Measurements from ENCODE around the gene ARID5A. TPM values are rescaled to one million over a fixed set of nuclear protein-coding genes. Genes with fewer than 3 reads are reported as not detected.

Gene ARID5A, protein sequence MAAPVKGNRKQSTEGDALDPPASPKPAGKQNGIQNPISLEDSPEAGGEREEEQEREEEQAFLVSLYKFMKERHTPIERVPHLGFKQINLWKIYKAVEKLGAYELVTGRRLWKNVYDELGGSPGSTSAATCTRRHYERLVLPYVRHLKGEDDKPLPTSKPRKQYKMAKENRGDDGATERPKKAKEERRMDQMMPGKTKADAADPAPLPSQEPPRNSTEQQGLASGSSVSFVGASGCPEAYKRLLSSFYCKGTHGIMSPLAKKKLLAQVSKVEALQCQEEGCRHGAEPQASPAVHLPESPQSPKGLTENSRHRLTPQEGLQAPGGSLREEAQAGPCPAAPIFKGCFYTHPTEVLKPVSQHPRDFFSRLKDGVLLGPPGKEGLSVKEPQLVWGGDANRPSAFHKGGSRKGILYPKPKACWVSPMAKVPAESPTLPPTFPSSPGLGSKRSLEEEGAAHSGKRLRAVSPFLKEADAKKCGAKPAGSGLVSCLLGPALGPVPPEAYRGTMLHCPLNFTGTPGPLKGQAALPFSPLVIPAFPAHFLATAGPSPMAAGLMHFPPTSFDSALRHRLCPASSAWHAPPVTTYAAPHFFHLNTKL
- total RNA-seq, result 10 to 100 TPM; 12.6 to 26.0 (median 22.1) TPM

DNA sequence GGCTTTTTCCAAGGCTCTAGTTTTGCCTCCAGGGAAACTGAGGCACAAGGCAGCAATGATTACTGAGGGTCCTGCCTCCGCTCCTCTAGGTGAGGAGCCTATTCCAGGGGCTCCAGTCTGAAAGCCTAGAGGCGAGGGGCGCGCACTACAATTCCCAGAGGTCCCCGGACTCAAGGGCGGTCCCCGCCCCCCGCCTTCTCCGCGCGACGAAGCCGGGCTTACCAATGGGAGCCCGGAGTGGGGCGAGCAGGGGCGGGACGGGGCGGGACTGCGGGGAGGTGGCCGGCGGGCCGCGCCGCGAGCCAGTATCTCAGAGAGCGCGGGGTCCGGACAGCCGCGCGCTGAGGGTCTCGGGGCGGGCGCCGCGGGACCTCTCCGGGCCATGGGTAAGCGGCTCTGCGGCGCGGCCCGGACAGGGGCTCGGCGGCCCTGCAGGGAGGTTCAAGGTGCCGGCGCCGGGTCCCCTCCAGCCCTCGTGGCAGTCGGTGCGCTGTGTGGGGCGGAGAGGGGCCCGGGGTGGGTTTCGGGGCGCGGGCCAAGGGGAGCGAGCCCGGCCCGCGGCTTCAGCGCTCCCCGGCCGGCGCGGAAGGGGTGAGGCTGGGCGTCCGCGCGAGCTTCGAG lies at the start of gene ARID5A:
Gene ARID5A (plus strand): TSS at position 308 of the 621 bp plus-strand sequence. CDS start 75 bp downstream, at position 383.
- TF ChIP-seq, protein P1, sequence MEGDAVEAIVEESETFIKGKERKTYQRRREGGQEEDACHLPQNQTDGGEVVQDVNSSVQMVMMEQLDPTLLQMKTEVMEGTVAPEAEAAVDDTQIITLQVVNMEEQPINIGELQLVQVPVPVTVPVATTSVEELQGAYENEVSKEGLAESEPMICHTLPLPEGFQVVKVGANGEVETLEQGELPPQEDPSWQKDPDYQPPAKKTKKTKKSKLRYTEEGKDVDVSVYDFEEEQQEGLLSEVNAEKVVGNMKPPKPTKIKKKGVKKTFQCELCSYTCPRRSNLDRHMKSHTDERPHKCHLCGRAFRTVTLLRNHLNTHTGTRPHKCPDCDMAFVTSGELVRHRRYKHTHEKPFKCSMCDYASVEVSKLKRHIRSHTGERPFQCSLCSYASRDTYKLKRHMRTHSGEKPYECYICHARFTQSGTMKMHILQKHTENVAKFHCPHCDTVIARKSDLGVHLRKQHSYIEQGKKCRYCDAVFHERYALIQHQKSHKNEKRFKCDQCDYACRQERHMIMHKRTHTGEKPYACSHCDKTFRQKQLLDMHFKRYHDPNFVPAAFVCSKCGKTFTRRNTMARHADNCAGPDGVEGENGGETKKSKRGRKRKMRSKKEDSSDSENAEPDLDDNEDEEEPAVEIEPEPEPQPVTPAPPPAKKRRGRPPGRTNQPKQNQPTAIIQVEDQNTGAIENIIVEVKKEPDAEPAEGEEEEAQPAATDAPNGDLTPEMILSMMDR (IDR thresholded peaks at IDR 0.05; ENCODE audit: low read depth), result no peak

DNA sequence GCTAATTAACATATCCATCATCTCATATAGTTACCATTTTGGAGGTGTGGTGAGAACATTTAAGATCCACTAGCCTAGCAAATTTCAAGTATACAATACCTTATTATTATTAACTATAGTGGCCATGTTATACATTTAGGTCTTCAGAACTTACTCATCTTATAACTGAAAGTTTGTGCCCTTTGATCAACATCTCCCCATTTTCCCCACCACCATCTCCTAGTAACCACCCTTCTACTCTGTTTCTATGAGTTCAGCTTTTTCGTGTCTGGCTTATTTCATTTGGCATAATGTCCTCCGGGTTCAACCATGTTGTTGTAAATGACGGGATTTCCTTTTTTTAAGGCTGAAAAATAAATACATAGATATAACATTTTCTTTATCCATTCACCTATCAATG lies 47.3 kb upstream of the ARID5A start:
- TF ChIP-seq, protein P1 (IDR thresholded peaks at IDR 0.05; ENCODE audit: low read depth), result no peak

DNA sequence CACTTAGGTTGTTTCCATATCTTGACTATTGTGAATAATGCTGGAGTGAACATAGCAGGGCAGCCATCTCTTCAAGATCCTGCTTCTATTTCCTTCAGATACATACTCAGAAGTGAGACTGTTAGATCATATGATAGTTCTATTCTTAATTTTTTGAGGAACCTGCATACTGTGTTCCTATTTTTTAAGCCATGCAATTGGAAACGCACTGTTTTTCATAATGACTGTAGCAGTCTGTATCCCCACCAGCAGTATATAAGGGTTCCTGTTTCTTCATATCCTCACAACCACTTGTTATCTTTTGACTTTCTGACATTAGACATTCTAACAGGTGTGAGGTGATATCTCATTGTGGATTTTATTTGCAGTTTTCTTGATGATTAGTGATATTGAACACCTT lies 46.9 kb upstream of the ARID5A start:
- TF ChIP-seq, protein P1 (IDR thresholded peaks at IDR 0.05; ENCODE audit: low read depth), result no peak

DNA sequence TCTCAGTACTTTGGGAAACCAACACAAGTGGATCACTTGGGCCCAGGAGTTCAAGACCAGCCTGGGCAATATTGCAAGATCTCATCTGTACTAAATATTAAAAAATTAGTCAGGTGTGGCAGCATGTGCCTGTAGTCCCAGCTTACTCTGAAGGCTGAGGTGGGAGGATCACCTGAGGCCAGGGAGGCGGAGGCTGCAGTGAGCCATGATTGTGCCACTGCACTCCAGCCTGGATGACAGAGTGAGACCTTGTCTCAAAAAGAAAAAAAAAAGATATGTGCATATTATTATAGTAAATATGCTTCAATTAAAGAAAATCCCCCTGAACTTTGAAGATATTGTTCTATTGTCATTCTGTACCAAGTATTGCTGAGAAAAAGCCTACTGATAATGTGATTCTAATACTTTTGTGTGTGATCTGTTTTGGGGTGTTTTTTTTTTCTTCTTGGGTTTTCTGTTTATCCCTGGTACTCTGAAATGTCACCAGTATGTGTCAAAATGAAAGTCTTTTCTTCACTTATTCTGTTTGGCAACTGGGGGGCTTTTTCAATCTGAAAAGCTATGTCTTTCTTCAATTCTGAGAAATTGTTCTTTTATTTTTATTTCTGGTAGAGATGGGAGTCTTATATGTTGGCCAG lies 44.6 kb upstream of the ARID5A start:
- TF ChIP-seq, protein P1 (IDR thresholded peaks at IDR 0.05; ENCODE audit: low read depth), result no peak

DNA sequence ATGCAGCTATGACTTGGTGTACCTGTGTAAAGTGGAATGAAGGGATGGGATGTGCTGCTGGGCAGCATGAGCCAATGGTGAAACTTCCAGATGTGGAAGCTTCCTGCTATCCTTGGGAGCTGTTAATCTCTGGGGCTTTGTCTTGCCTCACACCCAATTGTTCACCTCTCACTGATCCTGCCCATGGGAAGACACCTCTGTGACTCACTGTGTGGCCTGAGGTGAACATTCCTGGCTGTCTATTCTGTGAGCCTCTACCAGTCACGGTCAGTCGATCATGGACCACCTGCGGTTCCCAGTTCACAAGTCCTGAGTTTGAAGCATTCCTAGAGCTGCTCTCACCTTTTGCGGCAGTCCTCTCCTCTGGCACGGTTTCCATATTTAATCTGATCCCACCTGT lies 43.5 kb upstream of the ARID5A start:
- TF ChIP-seq, protein P1 (IDR thresholded peaks at IDR 0.05; ENCODE audit: low read depth), result no peak

DNA sequence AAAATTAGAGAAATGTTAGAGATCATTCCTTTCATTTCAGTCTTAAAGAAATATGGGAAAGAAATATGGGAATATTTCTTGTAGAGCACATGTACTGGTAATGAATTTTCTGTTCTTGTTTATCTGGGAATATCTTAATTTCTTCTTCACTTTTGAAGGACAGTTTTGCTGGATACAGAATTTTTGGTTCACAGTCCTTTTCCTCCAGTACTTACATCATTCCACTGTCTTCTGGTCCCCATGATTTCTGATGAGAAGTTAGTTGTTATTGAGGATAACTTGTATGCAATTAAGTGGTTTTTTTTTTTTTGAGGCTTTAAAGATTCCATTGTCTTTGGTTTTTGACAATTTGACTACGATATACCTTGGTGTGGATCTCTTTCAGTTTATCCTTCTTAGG lies 42.4 kb upstream of the ARID5A start:
- TF ChIP-seq, protein P1 (IDR thresholded peaks at IDR 0.05; ENCODE audit: low read depth), result no peak
